HUES64 (cell line): ENCODE measurements around the gene PRKCG.

Source experiments
- H3K27ac ChIP-seq: 2 replicates; pipeline ENCODE4 v1.7.0; 2013; ENCODE audit warnings: low read depth, low read length, inconsistent platforms
- H3K27me3 ChIP-seq: 2 replicates; pipeline ENCODE4 v1.6.1; 2013; ENCODE audit warnings: mild to moderate bottlenecking, low read length; ENCODE audit not compliant: insufficient read depth
- H3K36me3 ChIP-seq: 2 replicates; pipeline ENCODE4 v1.6.1; 2013; ENCODE audit warnings: mild to moderate bottlenecking, low read length; ENCODE audit not compliant: insufficient read depth
- H3K4me1 ChIP-seq: 2 replicates; pipeline ENCODE4 v1.6.1; 2013; ENCODE audit warnings: mild to moderate bottlenecking, low read length, moderate library complexity; ENCODE audit not compliant: insufficient read depth
- H3K4me3 ChIP-seq: 2 replicates; pipeline ENCODE4 v1.5.1; 2013; ENCODE audit warnings: mild to moderate bottlenecking, low read length, moderate library complexity
- H3K9ac ChIP-seq: 2 replicates; pipeline ENCODE4 v1.6.1; 2013; ENCODE audit warnings: mild to moderate bottlenecking, low read depth, low read length
- H3K9me3 ChIP-seq: 2 replicates; pipeline ENCODE4 v1.6.1; 2013; ENCODE audit warnings: low read depth, low read length; ENCODE audit not compliant: insufficient read depth
- WGBS: fragments of 150-250, 120-280 bp; methylation state at CpG from one replicate; pipeline ENCODE4 v1.1.7; 2013; ENCODE audit warnings: missing lambda C conversion rate; 5-methylcytosine and 5-hydroxymethylcytosine counted together

The PRKCG gene

GRCh38 chr19:53909471-53910169 is 27.6 kb downstream of the PRKCG start:
- Histone ChIP-seq H3K27me3 (peaks cover 63% of the 10 kb centered on the region), H3K9ac (peak overlapping the region; percentile 64), H3K4me3 (peak overlapping the region; percentile 89), H3K9me3 (no peaks in the 10 kb centered on the region), H3K36me3 (0 out of 2 replicates have a peak, but pooled peaks cover 2% of the 10 kb centered on the region), H3K4me1 (peaks cover 3% of the 10 kb centered on the region; the same call in 1 of the 2 replicates), H3K27ac (no peak overlapping the region)
- 1% methylated on average over 47 of the region's 47 CpGs for WGBS

GRCh38 chr19:53910170-53910518 is 28.1 kb downstream of the PRKCG start:
- Histone ChIP-seq H3K36me3 (peaks cover 2% of the 10 kb centered on the region; the same call in 1 of the 2 replicates), H3K27me3 (peaks cover 58% of the 10 kb centered on the region), H3K4me1 (peaks cover 3% of the 10 kb centered on the region; the same call in 1 of the 2 replicates), H3K4me3 (peak overlapping the region; percentile 89), H3K9ac (peak overlapping the region; percentile 64; the same call in 1 of the 2 replicates), H3K27ac (no peak overlapping the region), H3K9me3 (no peaks in the 10 kb centered on the region)
- WGBS = 1% methylated on average over 13 of the region's 13 CpGs

- H3K27me3 ChIP-seq = peaks cover 38% of the 10 kb centered on the region
- WGBS = 71% methylated on average over 18 of the region's 18 CpGs
- no peaks in the 10 kb centered on the region for H3K9me3 ChIP-seq
- no peak overlapping the region for H3K27ac ChIP-seq
- peaks cover 22% of the 10 kb centered on the region for H3K36me3 ChIP-seq
- H3K4me1 ChIP-seq = peaks cover 3% of the 10 kb centered on the region; the same call in 1 of the 2 replicates
- no peak overlapping the region for H3K4me3 ChIP-seq
- H3K9ac ChIP-seq = no peak overlapping the region
Observed at GRCh38 chr19:53912653-53913052, 30.7 kb downstream of the PRKCG start.

GRCh38 chr19:53915000-53915399 is 33.0 kb downstream of the PRKCG start:
- Histone ChIP-seq H3K36me3 (peaks cover 37% of the 10 kb centered on the region), H3K4me1 (no peaks in the 10 kb centered on the region)
- WGBS = 74% methylated on average over 8 of the region's 8 CpGs

GRCh38 chr19:53916004-53916403 is 34.0 kb downstream of the PRKCG start:
- no peak overlapping the region for H3K9ac ChIP-seq
- peaks cover 8% of the 10 kb centered on the region for H3K27me3 ChIP-seq
- H3K27ac ChIP-seq = no peak overlapping the region
- no peak overlapping the region for H3K4me3 ChIP-seq
- no peaks in the 10 kb centered on the region for H3K9me3 ChIP-seq
- 97% methylated on average over 6 of the region's 6 CpGs for WGBS
- no peaks in the 10 kb centered on the region for H3K4me1 ChIP-seq
- H3K36me3 ChIP-seq = peaks cover 37% of the 10 kb centered on the region

More at GRCh38 chr19:53915000-53915399, 33.0 kb downstream of the PRKCG start:
- Histone ChIP-seq H3K9ac (no peak overlapping the region), H3K27me3 (peaks cover 18% of the 10 kb centered on the region), H3K9me3 (no peaks in the 10 kb centered on the region), H3K27ac (no peak overlapping the region), H3K4me3 (no peak overlapping the region)

- H3K27ac ChIP-seq = no peak overlapping the region
- 93% methylated on average over 7 of the region's 7 CpGs for WGBS
- H3K36me3 ChIP-seq = peaks cover 37% of the 10 kb centered on the region
- no peak overlapping the region for H3K9ac ChIP-seq
- no peaks in the 10 kb centered on the region for H3K9me3 ChIP-seq
- no peak overlapping the region for H3K4me3 ChIP-seq
- H3K4me1 ChIP-seq = no peaks in the 10 kb centered on the region
- no peaks in the 10 kb centered on the region; the same call in 1 of the 2 replicates for H3K27me3 ChIP-seq
Observed at GRCh38 chr19:53917356-53917755, 35.4 kb downstream of the PRKCG start.

GRCh38 chr19:53927739-53928138 is 45.7 kb downstream of the PRKCG start:
- no peak overlapping the region for H3K9ac ChIP-seq
- H3K27me3 ChIP-seq = no peaks in the 10 kb centered on the region
- no peak overlapping the region for H3K4me3 ChIP-seq
- under 1% methylated on average over 2 of the region's 8 CpGs for WGBS
- no peak overlapping the region for H3K27ac ChIP-seq
- peaks cover 3% of the 10 kb centered on the region; the same call in 1 of the 2 replicates for H3K4me1 ChIP-seq
- H3K9me3 ChIP-seq = no peaks in the 10 kb centered on the region
- peaks cover 17% of the 10 kb centered on the region for H3K36me3 ChIP-seq

GRCh38 chr19:53936029-53936428 is 54.0 kb downstream of the PRKCG start:
- Histone ChIP-seq H3K9me3 (no peaks in the 10 kb centered on the region), H3K36me3 (peaks cover 28% of the 10 kb centered on the region), H3K9ac (no peak overlapping the region), H3K4me3 (no peak overlapping the region), H3K27me3 (no peaks in the 10 kb centered on the region), H3K4me1 (no peaks in the 10 kb centered on the region), H3K27ac (no peak overlapping the region)
- 49% methylated on average over 5 of the region's 7 CpGs for WGBS

- Histone ChIP-seq H3K4me1 (peaks cover 11% of the 10 kb centered on the region; the same call in 1 of the 2 replicates), H3K9me3 (no peaks in the 10 kb centered on the region), H3K4me3 (peak overlapping the region; percentile 72), H3K36me3 (peaks cover 13% of the 10 kb centered on the region; the same call in 1 of the 2 replicates), H3K27me3 (peaks cover 5% of the 10 kb centered on the region; the same call in 1 of the 2 replicates), H3K9ac (peak overlapping the region; percentile 69), H3K27ac (peak overlapping the region; percentile 63; the same call in 1 of the 2 replicates)
- 15% methylated on average over 55 of the region's 55 CpGs for WGBS
Observed at GRCh38 chr19:53942001-53942786, 60.2 kb downstream of the PRKCG start.

- Histone ChIP-seq H3K4me1 (peaks cover 11% of the 10 kb centered on the region; the same call in 1 of the 2 replicates), H3K9me3 (no peaks in the 10 kb centered on the region), H3K4me3 (no peak overlapping the region), H3K27ac (no peak overlapping the region), H3K9ac (no peak overlapping the region), H3K27me3 (peaks cover 5% of the 10 kb centered on the region; the same call in 1 of the 2 replicates), H3K36me3 (peaks cover 10% of the 10 kb centered on the region; the same call in 1 of the 2 replicates)
- WGBS = 91% methylated on average over 4 of the region's 4 CpGs
Observed at GRCh38 chr19:53944416-53944815, 62.4 kb downstream of the PRKCG start.

- H3K27me3 ChIP-seq = peaks cover 5% of the 10 kb centered on the region; the same call in 1 of the 2 replicates
- H3K4me1 ChIP-seq = peaks cover 11% of the 10 kb centered on the region; the same call in 1 of the 2 replicates
- WGBS = 95% methylated on average over 4 of the region's 4 CpGs
Observed at GRCh38 chr19:53944933-53945332, 62.9 kb downstream of the PRKCG start.

More at GRCh38 chr19:53944933-53945332, 62.9 kb downstream of the PRKCG start:
- no peak overlapping the region for H3K9ac ChIP-seq
- H3K4me3 ChIP-seq = peak overlapping the region; percentile 42; the same call in 1 of the 2 replicates
- no peaks in the 10 kb centered on the region for H3K9me3 ChIP-seq
- peaks cover 5% of the 10 kb centered on the region; the same call in 1 of the 2 replicates for H3K36me3 ChIP-seq
- H3K27ac ChIP-seq = no peak overlapping the region; the same call in 1 of the 2 replicates
